Breast epithelium (tissue), 4 donors: Measurements from ENCODE around the gene NRXN3. TPM values are rescaled to one million over a fixed set of nuclear protein-coding genes. Genes with fewer than 3 reads are reported as not detected.
A peak's percentile ranks its signal among the peaks of the same experiment; 100 is the strongest.

Experiments used
- DNase-seq, 2 donors: peaks; one replicate each; pipeline ENCODE4 v3.0.0-alpha.2; 2019; ENCODE audit warnings: low spot score in 2 of 2
- H3K27ac ChIP-seq, 2 donors: fragments of 200-600 bp; sonication (generic) in 1 of 2; one replicate each; pipeline ENCODE4 v1.5.1; 2016 to 2019; ENCODE audit warnings: mild to moderate bottlenecking in 1 of 2
- H3K27me3 ChIP-seq, 2 donors: fragments of 200-600 bp; sonication (generic) in 1 of 2; one replicate each; pipeline versions ENCODE4 v1.5.1 to v1.6.0; 2017 to 2019; ENCODE audit warnings: control low read depth in 1 of 2, mild to moderate bottlenecking in 1 of 2
- H3K36me3 ChIP-seq: fragments of 200-600 bp; one replicate; pipeline ENCODE4 v1.5.1; 2019
- H3K4me1 ChIP-seq, 2 donors: fragments of 200-600 bp; sonication (generic); one replicate each; pipeline ENCODE4 v1.5.1; 2016 to 2019; ENCODE audit warnings: control low read depth in 1 of 2
- H3K4me3 ChIP-seq, 3 donors: fragments of 200-600 bp; sonication (generic); 1 replicate in 2 of 3; 2 replicates in 1 of 3; pipeline ENCODE4 v1.5.1; 2016 to 2019; ENCODE audit warnings: mild to moderate bottlenecking in 3 of 3, moderate library complexity in 2 of 3
- H3K9me3 ChIP-seq, 2 donors: fragments of 200-600 bp; sonication (generic) in 1 of 2; one replicate each; pipeline ENCODE4 v1.5.1; 2016 to 2019; ENCODE audit warnings: control low read depth in 1 of 2
- POLR2A ChIP-seq: fragments of 450-650 bp; IDR thresholded peaks from one replicate; pipeline ENCODE4 v1.6.1; 2016; ENCODE audit warnings: antibody characterized with exemption, mild to moderate bottlenecking, moderate library complexity
- POLR2AphosphoS5 ChIP-seq, 3 donors: sonication (generic); formaldehyde crosslinking; IDR thresholded peaks; one replicate each; pipeline ENCODE4 v1.6.1; 2017; ENCODE audit warnings: antibody characterized with exemption in 3 of 3
- intact Hi-C: fragments of 100-400 bp; cut with DNase I; formaldehyde crosslinking; loops from one replicate; pipeline ENCODE4 v1.15.1; 2023; ENCODE audit warnings: low total_unique reads
- total RNA-seq, 3 donors: library from RNA; depleted of rRNA; stranded (reverse); fragments of >200 nt; gene quantifications; one replicate each; pipeline ENCODE4 v1.1.0, GENCODE V29; 2016
- TF ChIP-seq, protein P1 (sequence below), 3 donors: fragments of 450-650 bp; IDR thresholded peaks; one replicate each; pipeline ENCODE4 v1.5.1; 2016 to 2017; ENCODE audit warnings: antibody characterized with exemption in 3 of 3, mild to moderate bottlenecking in 3 of 3, moderate library complexity in 3 of 3

The NRXN3 gene
- total RNA-seq, 3 donors from 2014 or later, result 2.9 to 3.6 (median 3.5) TPM

DNA sequence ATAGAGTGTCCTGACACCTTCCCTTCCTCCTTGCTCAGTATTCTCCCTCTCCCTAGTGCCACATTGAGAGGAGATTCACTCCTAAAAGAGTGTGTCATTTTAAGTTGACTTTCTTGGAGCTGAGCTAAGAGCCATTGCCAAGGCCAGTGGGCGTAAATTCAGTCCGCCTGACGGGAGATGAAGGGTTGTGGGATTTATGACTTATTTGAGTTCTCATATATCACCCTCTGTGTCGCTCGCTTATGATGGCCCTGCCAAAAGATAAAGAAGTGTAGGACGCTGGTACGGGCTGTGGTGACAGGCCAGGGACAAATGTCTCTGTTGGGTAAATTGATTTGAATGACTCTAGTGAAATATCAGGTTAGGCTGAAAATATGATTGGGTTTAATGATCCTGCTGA is 867.4 kb downstream of the NRXN3 start:
- no peak overlapping the region for H3K27ac ChIP-seq

GRCh38 chr14:79040790-79041189 is 870.6 kb downstream of the NRXN3 start:
- Histone ChIP-seq H3K4me3 (no peak overlapping the region), H3K36me3 (no peaks in the 10 kb centered on the region), H3K9me3 (no peaks in the 10 kb centered on the region), H3K27ac (no peak overlapping the region), H3K4me1 (no peaks in the 10 kb centered on the region), H3K27me3 (no peaks in the 10 kb centered on the region)
- DNase-seq, result no peak
- TF ChIP-seq, protein P1, sequence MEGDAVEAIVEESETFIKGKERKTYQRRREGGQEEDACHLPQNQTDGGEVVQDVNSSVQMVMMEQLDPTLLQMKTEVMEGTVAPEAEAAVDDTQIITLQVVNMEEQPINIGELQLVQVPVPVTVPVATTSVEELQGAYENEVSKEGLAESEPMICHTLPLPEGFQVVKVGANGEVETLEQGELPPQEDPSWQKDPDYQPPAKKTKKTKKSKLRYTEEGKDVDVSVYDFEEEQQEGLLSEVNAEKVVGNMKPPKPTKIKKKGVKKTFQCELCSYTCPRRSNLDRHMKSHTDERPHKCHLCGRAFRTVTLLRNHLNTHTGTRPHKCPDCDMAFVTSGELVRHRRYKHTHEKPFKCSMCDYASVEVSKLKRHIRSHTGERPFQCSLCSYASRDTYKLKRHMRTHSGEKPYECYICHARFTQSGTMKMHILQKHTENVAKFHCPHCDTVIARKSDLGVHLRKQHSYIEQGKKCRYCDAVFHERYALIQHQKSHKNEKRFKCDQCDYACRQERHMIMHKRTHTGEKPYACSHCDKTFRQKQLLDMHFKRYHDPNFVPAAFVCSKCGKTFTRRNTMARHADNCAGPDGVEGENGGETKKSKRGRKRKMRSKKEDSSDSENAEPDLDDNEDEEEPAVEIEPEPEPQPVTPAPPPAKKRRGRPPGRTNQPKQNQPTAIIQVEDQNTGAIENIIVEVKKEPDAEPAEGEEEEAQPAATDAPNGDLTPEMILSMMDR (IDR thresholded peaks at IDR 0.05), result no peak
- no peak for TF ChIP-seq POLR2AphosphoS5 (IDR thresholded peaks at IDR 0.05)
- no peak for TF ChIP-seq POLR2A
- intact Hi-C loops, result no loop called here

More for the DNA sequence above, 867.4 kb downstream of the NRXN3 start:
- intact Hi-C loops, result no loop called here
- no peak for DNase-seq
- no peak for TF ChIP-seq POLR2A
- TF ChIP-seq POLR2AphosphoS5 (IDR thresholded peaks at IDR 0.05), result no peak
- TF ChIP-seq, protein P1 (IDR thresholded peaks at IDR 0.05), result no peak
- H3K4me1 ChIP-seq, result no peaks in the 10 kb centered on the region
- no peaks in the 10 kb centered on the region for H3K9me3 ChIP-seq
- H3K36me3 ChIP-seq, result no peaks in the 10 kb centered on the region
- H3K4me3 ChIP-seq, result no peak overlapping the region
- no peaks in the 10 kb centered on the region for H3K27me3 ChIP-seq

DNA sequence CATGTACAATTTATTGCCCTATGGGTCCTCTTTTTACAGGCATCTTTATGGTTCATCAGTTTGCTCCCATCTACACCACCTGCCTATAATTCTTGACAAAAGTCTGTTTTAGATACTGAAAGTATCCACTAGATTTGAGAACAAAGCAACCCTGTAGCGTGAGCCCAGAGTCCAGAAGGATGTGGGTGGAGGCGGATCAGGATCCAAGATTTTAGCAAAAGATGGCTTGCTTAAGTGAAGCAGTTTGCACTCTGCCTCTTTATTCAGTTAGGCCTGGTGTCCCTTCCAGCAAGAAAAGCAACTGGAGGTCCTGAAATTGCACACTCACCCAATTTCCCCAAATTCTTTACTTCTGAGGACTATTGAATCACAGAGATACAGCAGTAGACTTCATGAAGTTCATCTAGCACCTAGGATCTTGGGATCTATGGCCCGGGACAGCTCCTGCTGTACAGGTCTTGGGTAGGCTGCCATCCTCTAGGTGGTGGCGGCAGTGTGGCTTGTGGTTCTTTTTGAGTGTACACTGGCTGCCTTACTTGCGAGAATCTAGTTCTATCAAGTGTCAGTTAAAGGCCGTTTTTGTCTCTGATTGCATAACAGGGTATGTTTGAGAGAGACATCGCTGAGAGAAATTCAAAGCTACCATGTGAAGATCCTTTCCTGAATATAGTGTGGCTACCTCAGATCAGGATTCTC is 873.2 kb downstream of the NRXN3 start:
- Histone ChIP-seq H3K4me3 (no peak overlapping the region), H3K9me3 (no peaks in the 10 kb centered on the region), H3K27ac (no peak overlapping the region), H3K4me1 (no peaks in the 10 kb centered on the region), H3K27me3 (no peaks in the 10 kb centered on the region), H3K36me3 (no peaks in the 10 kb centered on the region)
- intact Hi-C loops, result no loop called here
- no peak for DNase-seq
- TF ChIP-seq POLR2AphosphoS5 (IDR thresholded peaks at IDR 0.05) (no peak), POLR2A (no peak)
- TF ChIP-seq, protein P1 (IDR thresholded peaks at IDR 0.05), result no peak

GRCh38 chr14:79044894-79045624 is 874.9 kb downstream of the NRXN3 start:
- H3K27ac ChIP-seq, result no peak overlapping the region
- no peak for TF ChIP-seq POLR2AphosphoS5 (IDR thresholded peaks at IDR 0.05)
- TF ChIP-seq POLR2A, result no peak
- TF ChIP-seq, protein P1 (IDR thresholded peaks at IDR 0.05), result no peak
- DNase-seq, result peak in 1 of 2 donors; percentile 19

More at GRCh38 chr14:79044894-79045624, 874.9 kb downstream of the NRXN3 start:
- Histone ChIP-seq H3K4me1 (no peaks in the 10 kb centered on the region), H3K36me3 (no peaks in the 10 kb centered on the region), H3K4me3 (no peak overlapping the region), H3K27me3 (no peaks in the 10 kb centered on the region), H3K9me3 (no peaks in the 10 kb centered on the region)
- intact Hi-C loops, result no loop called here
